H1 (cell line): ENCODE results near the gene CEACAM5. TPM values are rescaled to one million over a fixed set of nuclear protein-coding genes. Genes with fewer than 3 reads are reported as not detected.

Experiments used
- CTCF ChIA-PET: fragments of 300-600 bp; sonication (Branson Sonifier 250); formaldehyde crosslinking; loops from one replicate; lab custom pipeline; 2021; ENCODE audit not compliant: partially characterized antibody; lab: Charles Lee
- POLR2A ChIA-PET: fragments of 300-600 bp; sonication (Branson Sonifier 250); formaldehyde crosslinking; loops from one replicate; lab custom pipeline; 2021; ENCODE audit warnings: inconsistent platforms; ENCODE audit not compliant: partially characterized antibody; lab: Charles Lee
- DNase-seq, 2 experiments: peaks; one replicate each; pipeline versions ENCODE4 v3.0.0 to v3.0.0-alpha.2; 2010 to 2022; ENCODE audit warnings: low spot score in 2 of 2, low read depth in 1 of 2, mixed read lengths in 1 of 2
- FAIRE-seq: peaks from 2 replicates; lab custom pipeline; 2011; peaks lifted over from hg19 to GRCh38; lab: Jason Lieb, UNC
- H2AFZ ChIP-seq: 2 replicates; pipeline ENCODE4 v1.8.1; 2012; ENCODE audit warnings: low read length, inconsistent platforms
- H2AK5ac ChIP-seq: 2 replicates; pipeline ENCODE4 v1.6.1; 2013; ENCODE audit warnings: low read depth, low read length
- H2BK120ac ChIP-seq: replicated peaks from 2 replicates; pipeline ENCODE3; 2013; ENCODE audit warnings: low read depth, low read length, inconsistent platforms
- H2BK12ac ChIP-seq: 2 replicates; pipeline ENCODE4 v1.6.1; 2013; ENCODE audit warnings: low read depth, low read length
- H2BK15ac ChIP-seq: 2 replicates; pipeline ENCODE4 v1.6.1; 2013; ENCODE audit warnings: low read length
- H2BK20ac ChIP-seq: 2 replicates; pipeline ENCODE4 v1.6.1; 2013; ENCODE audit warnings: low read length
- H2BK5ac ChIP-seq: 2 replicates; pipeline ENCODE4 v1.6.1; 2013; ENCODE audit warnings: low read depth, low read length
- H3K14ac ChIP-seq: 2 replicates; pipeline ENCODE4 v1.6.1; 2013; ENCODE audit warnings: inconsistent platforms; ENCODE audit not compliant: insufficient read length
- H3K18ac ChIP-seq: 2 replicates; pipeline ENCODE4 v1.6.1; 2013; ENCODE audit warnings: low read length; ENCODE audit errors: extremely low read depth
- H3K23ac ChIP-seq: 2 replicates; pipeline ENCODE4 v1.6.1; 2013; ENCODE audit warnings: inconsistent platforms; ENCODE audit not compliant: insufficient read length
- H3K23me2 ChIP-seq: 2 replicates; pipeline ENCODE4 v1.6.1; 2013; ENCODE audit warnings: low read depth, low read length
- H3K27ac ChIP-seq: 2 replicates; pipeline ENCODE4 v1.6.1; 2011; ENCODE audit warnings: low read depth, low read length, inconsistent platforms
- H3K27me3 ChIP-seq, 4 experiments: replicated peaks in 1 of 4; 1 replicate in 1 of 4; 2 replicates in 3 of 4; pipeline versions ENCODE4 v1.6.1 to v1.8.1; 2011 to 2013; ENCODE audit warnings: low read length in 3 of 4, mild to moderate bottlenecking in 3 of 4, inconsistent platforms in 2 of 4, mixed read lengths in 2 of 4, moderate library complexity in 1 of 4; ENCODE audit not compliant: control insufficient read depth in 3 of 4, insufficient read depth in 3 of 4; ENCODE audit errors: extremely low read depth in 1 of 4
- H3K36me3 ChIP-seq, 4 experiments: 2 replicates each; pipeline versions ENCODE4 v1.6.1 to v1.8.1; 2011 to 2013; ENCODE audit warnings: mild to moderate bottlenecking in 4 of 4, low read length in 3 of 4, moderate library complexity in 2 of 4, control low read depth in 1 of 4, inconsistent platforms in 1 of 4; ENCODE audit not compliant: insufficient read depth in 4 of 4, control insufficient read depth in 2 of 4
- H3K4ac ChIP-seq: replicated peaks from 2 replicates; pipeline ENCODE3; 2013; ENCODE audit warnings: low read length, low read depth, mixed read lengths, inconsistent platforms; ENCODE audit not compliant: insufficient read length
- H3K4me1 ChIP-seq, 4 experiments: replicated peaks in 1 of 4; 1 replicate in 1 of 4; 2 replicates in 3 of 4; pipeline versions ENCODE4 v1.6.1 to v1.8.1; 2011 to 2013; ENCODE audit warnings: low read length in 3 of 4, inconsistent platforms in 2 of 4, mixed read lengths in 1 of 4; ENCODE audit not compliant: insufficient read depth in 4 of 4, control insufficient read depth in 3 of 4
- H3K4me2 ChIP-seq, 2 experiments: 2 replicates each; pipeline versions ENCODE4 v1.6.1 to v1.8.1; 2011 to 2013; ENCODE audit warnings: low read depth in 2 of 2, low read length in 2 of 2, control low read depth in 1 of 2, inconsistent platforms in 1 of 2, mild to moderate bottlenecking in 1 of 2; ENCODE audit not compliant: insufficient read depth in 1 of 2
- H3K4me3 ChIP-seq, 4 experiments: fragments of 200-600, 300-600 bp in 1 of 4; sonication (generic), shearing (Covaris generic), sonication (Bioruptor Twin) in 1 of 4; 2 replicates each; pipeline versions ENCODE4 v1.5.1 to v1.8.1; 2011 to 2016; ENCODE audit warnings: low read length in 4 of 4, low read depth in 3 of 4, control low read depth in 2 of 4, inconsistent platforms in 2 of 4, mild to moderate bottlenecking in 2 of 4, mixed read lengths in 1 of 4, moderate library complexity in 1 of 4; ENCODE audit not compliant: insufficient read depth in 2 of 4; ENCODE audit errors: extremely low read depth in 1 of 4
- H3K56ac ChIP-seq: replicated peaks from 2 replicates; pipeline ENCODE3; 2013; ENCODE audit warnings: low read depth, mild to moderate bottlenecking, mixed read lengths, low read length, inconsistent platforms; ENCODE audit not compliant: insufficient read length
- H3K79me1 ChIP-seq: 2 replicates; pipeline ENCODE4 v1.6.1; 2013; ENCODE audit warnings: low read depth, low read length, control low read depth
- H3K79me2 ChIP-seq, 2 experiments: 2 replicates each; pipeline versions ENCODE4 v1.6.1 to v1.8.1; 2012 to 2013; ENCODE audit warnings: low read length in 2 of 2, mild to moderate bottlenecking in 2 of 2, inconsistent platforms in 1 of 2; ENCODE audit not compliant: insufficient read depth in 2 of 2, control insufficient read depth in 1 of 2
- H3K9ac ChIP-seq, 4 experiments: replicated peaks in 1 of 4; 1 replicate in 1 of 4; 2 replicates in 3 of 4; pipeline versions ENCODE4 v1.6.1 to v1.8.1; 2011 to 2013; ENCODE audit warnings: low read depth in 3 of 4, low read length in 3 of 4, control low read depth in 2 of 4, mild to moderate bottlenecking in 2 of 4, moderate library complexity in 2 of 4, inconsistent platforms in 1 of 4; ENCODE audit errors: extremely low read depth in 1 of 4
- H3K9me3 ChIP-seq, 2 experiments: 2 replicates each; pipeline versions ENCODE4 v1.6.1 to v1.8.1; 2012 to 2013; ENCODE audit warnings: mild to moderate bottlenecking in 2 of 2, moderate library complexity in 2 of 2, control low read depth in 1 of 2, inconsistent platforms in 1 of 2, low read depth in 1 of 2, low read length in 1 of 2, mixed read lengths in 1 of 2; ENCODE audit not compliant: insufficient read depth in 2 of 2
- H4K20me1 ChIP-seq, 2 experiments: replicated peaks in 1 of 2; 2 replicates each; pipeline versions ENCODE3 to v1.8.1; 2011 to 2013; ENCODE audit warnings: inconsistent platforms in 2 of 2, low read length in 2 of 2, mild to moderate bottlenecking in 1 of 2; ENCODE audit not compliant: insufficient read depth in 2 of 2, control insufficient read depth in 1 of 2
- H4K5ac ChIP-seq: 2 replicates; pipeline ENCODE4 v1.6.1; 2013; ENCODE audit warnings: low read length, low read depth, mixed read lengths, inconsistent platforms; ENCODE audit not compliant: insufficient read length
- H4K8ac ChIP-seq: 2 replicates; pipeline ENCODE4 v1.8.0; 2013; ENCODE audit warnings: mild to moderate bottlenecking, moderate library complexity, low read length, inconsistent platforms; ENCODE audit not compliant: insufficient read depth; ENCODE audit errors: extremely low read depth
- H4K91ac ChIP-seq: replicated peaks from 2 replicates; pipeline ENCODE3; 2013; ENCODE audit warnings: low read length, mixed read lengths, inconsistent platforms; ENCODE audit not compliant: insufficient read length
- BACH1 ChIP-seq: IDR thresholded peaks from 2 replicates; pipeline ENCODE4 v1.6.1; 2012; ENCODE audit warnings: low read length, improper control_type of control experiment
- RXRA ChIP-seq: IDR thresholded peaks from 2 replicates; pipeline ENCODE4 v1.6.1; 2011; ENCODE audit warnings: low read depth, mild to moderate bottlenecking, low read length, moderate library complexity; ENCODE audit not compliant: insufficient read depth
- WGBS, 2 experiments: shearing (Covaris generic) in 1 of 2; methylation state at CpG; one replicate each; pipeline versions ENCODE4 v1.1.6 to v1.1.7; 2013 to 2015; ENCODE audit warnings: low lambda C conversion rate in 2 of 2, mixed read lengths in 2 of 2, inconsistent platforms in 1 of 2, low coverage in 1 of 2, missing lambda C conversion rate in 1 of 2; ENCODE audit not compliant: insufficient replicate concordance in 2 of 2, insufficient coverage in 1 of 2, insufficient read length in 1 of 2; ENCODE audit errors: extremely low coverage in 1 of 2, missing lambda C conversion rate in 1 of 2; 5-methylcytosine and 5-hydroxymethylcytosine counted together
- polyA plus RNA-seq, 7 experiments: library from polyadenylated mRNA; depleted of rRNA in 3 of 7; stranded (reverse) in 5 of 7; unstranded in 2 of 7; fragments of >200 nt in 5 of 7; fragments of 200-250 nt in 2 of 7; gene quantifications; 1 replicate in 5 of 7; 2 replicates in 1 of 7; 4 replicates in 1 of 7; pipeline versions ENCODE4 v1.2.1 to v1.2.3, GENCODE V29; 2011 to 2013; ENCODE audit warnings: missing spikeins in 2 of 7, mixed read lengths in 2 of 7
- total RNA-seq: library from RNA; stranded (reverse); fragmentation: NEBNext Ultra II Directional; extraction: Animal tissue kit (Norgen Biotek cat#: 25700); gene quantifications from 2 replicates; pipeline ENCODE4 v1.2.1, GENCODE V29; 2021

The CEACAM5 gene
- total and polyA plus RNA-seq, 2 of the 8 experiments (the other 6 are each of a cell fraction or from before 2014, with no cell fraction given) = not detected

- no peaks in the 10 kb centered on the region for H3K23me2 ChIP-seq
- no peaks in the 10 kb centered on the region for H4K20me1 ChIP-seq
- DNase-seq = no peak
- H3K9me3 ChIP-seq = peaks cover 69 to 81% of the 10 kb centered on the region in 2 experiments
- H2AFZ ChIP-seq = no peak overlapping the region
- H3K4me3 ChIP-seq = no peak overlapping the region
- WGBS, 2 experiments = 85% methylated on average over 3 of the region's 3 CpGs; no CpG with 5 or more reads in 1 of the 2 experiments
- H3K4me2 ChIP-seq = no peak overlapping the region
- H2BK5ac ChIP-seq = no peak overlapping the region
- H3K79me1 ChIP-seq = no peaks in the 10 kb centered on the region
- H3K14ac ChIP-seq = no peak overlapping the region
- no peak overlapping the region for H4K8ac ChIP-seq
- H2BK12ac ChIP-seq = no peak overlapping the region
- H3K27ac ChIP-seq = no peak overlapping the region
- no peak overlapping the region for H2BK15ac ChIP-seq
- H2BK120ac ChIP-seq = no peak overlapping the region
- TF ChIP-seq RXRA (no peak), BACH1 (no peak)
- H3K79me2 ChIP-seq = no peaks in the 10 kb centered on the region
- no peaks in the 10 kb centered on the region for H3K4me1 ChIP-seq
- H3K23ac ChIP-seq = no peak overlapping the region
- CTCF ChIA-PET = no interaction called here
- H4K5ac ChIP-seq = no peak overlapping the region
- H2BK20ac ChIP-seq = no peak overlapping the region
- POLR2A ChIA-PET = no interaction called here
- H3K27me3 ChIP-seq = no peaks in the 10 kb centered on the region
- FAIRE-seq = no peak
- H3K36me3 ChIP-seq = no peaks in the 10 kb centered on the region
- no peak overlapping the region for H3K9ac ChIP-seq
- H3K4ac ChIP-seq = no peak overlapping the region
- no peak overlapping the region for H4K91ac ChIP-seq
- H3K18ac ChIP-seq = no peak overlapping the region
- H3K56ac ChIP-seq = no peak overlapping the region
- H2AK5ac ChIP-seq = no peak overlapping the region
Observed at GRCh38 chr19:41720103-41720502, 11.7 kb downstream of the CEACAM5 start.
